Liver (tissue), 2 donors: ENCODE results near the gene IGSF22.

Experiments used
- TF ChIP-seq, protein P1 (sequence below): fragments of 150-350 bp; IDR thresholded peaks from 2 replicates; pipeline ENCODE4 v1.5.1; 2017; ENCODE audit warnings: improper control_type of control experiment, low read depth, low read length; ENCODE audit not compliant: missing input control
- TF ChIP-seq, protein P2 (sequence below): IDR thresholded peaks from 2 replicates; pipeline ENCODE4 v1.6.1; 2016; ENCODE audit warnings: antibody characterized with exemption, mild to moderate bottlenecking
- donor health status: healthy.

DNA sequence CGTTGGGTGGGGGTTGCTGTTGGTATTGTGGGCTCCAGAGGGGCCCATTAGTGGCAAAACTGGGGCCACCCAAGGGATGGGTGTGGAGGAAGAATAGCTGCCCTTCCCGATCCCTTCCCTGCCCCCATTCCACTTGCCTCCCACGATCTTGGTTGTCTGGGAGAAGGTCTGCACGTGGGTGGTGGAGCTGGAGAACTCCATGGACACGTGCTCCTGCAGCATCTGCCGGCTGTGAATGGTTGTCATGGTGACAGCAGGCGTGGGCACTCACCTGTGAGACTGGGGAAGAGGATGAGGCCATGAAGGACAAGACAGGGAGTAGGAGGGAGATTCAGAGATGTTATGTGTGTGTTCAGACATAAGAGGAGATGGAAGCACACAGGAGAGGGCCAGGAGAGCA is 2.0 kb downstream of the IGSF22 start:
- TF ChIP-seq, protein P1, sequence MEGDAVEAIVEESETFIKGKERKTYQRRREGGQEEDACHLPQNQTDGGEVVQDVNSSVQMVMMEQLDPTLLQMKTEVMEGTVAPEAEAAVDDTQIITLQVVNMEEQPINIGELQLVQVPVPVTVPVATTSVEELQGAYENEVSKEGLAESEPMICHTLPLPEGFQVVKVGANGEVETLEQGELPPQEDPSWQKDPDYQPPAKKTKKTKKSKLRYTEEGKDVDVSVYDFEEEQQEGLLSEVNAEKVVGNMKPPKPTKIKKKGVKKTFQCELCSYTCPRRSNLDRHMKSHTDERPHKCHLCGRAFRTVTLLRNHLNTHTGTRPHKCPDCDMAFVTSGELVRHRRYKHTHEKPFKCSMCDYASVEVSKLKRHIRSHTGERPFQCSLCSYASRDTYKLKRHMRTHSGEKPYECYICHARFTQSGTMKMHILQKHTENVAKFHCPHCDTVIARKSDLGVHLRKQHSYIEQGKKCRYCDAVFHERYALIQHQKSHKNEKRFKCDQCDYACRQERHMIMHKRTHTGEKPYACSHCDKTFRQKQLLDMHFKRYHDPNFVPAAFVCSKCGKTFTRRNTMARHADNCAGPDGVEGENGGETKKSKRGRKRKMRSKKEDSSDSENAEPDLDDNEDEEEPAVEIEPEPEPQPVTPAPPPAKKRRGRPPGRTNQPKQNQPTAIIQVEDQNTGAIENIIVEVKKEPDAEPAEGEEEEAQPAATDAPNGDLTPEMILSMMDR = no peak
- TF ChIP-seq, protein P2, sequence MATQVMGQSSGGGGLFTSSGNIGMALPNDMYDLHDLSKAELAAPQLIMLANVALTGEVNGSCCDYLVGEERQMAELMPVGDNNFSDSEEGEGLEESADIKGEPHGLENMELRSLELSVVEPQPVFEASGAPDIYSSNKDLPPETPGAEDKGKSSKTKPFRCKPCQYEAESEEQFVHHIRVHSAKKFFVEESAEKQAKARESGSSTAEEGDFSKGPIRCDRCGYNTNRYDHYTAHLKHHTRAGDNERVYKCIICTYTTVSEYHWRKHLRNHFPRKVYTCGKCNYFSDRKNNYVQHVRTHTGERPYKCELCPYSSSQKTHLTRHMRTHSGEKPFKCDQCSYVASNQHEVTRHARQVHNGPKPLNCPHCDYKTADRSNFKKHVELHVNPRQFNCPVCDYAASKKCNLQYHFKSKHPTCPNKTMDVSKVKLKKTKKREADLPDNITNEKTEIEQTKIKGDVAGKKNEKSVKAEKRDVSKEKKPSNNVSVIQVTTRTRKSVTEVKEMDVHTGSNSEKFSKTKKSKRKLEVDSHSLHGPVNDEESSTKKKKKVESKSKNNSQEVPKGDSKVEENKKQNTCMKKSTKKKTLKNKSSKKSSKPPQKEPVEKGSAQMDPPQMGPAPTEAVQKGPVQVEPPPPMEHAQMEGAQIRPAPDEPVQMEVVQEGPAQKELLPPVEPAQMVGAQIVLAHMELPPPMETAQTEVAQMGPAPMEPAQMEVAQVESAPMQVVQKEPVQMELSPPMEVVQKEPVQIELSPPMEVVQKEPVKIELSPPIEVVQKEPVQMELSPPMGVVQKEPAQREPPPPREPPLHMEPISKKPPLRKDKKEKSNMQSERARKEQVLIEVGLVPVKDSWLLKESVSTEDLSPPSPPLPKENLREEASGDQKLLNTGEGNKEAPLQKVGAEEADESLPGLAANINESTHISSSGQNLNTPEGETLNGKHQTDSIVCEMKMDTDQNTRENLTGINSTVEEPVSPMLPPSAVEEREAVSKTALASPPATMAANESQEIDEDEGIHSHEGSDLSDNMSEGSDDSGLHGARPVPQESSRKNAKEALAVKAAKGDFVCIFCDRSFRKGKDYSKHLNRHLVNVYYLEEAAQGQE = no peak
